Fibroblast of pulmonary artery (primary cell): ENCODE results near the gene FOXL3.

Source experiments
- DNase-seq: peaks from one replicate; pipeline ENCODE4 v3.0.0-alpha.2; 2010; ENCODE audit warnings: low read depth
- H3K4me3 ChIP-seq: replicated peaks from 2 replicates; pipeline ENCODE4 v1.5.1; 2011; ENCODE audit warnings: low read depth, mild to moderate bottlenecking, control low read depth, low read length, moderate library complexity
- CTCF ChIP-seq: IDR thresholded peaks from 2 replicates; pipeline ENCODE4 v1.5.1; 2011; ENCODE audit warnings: mild to moderate bottlenecking, control low read depth, low read length, inconsistent platforms; ENCODE audit errors: missing control alignments

FOXL3 gene

DNA sequence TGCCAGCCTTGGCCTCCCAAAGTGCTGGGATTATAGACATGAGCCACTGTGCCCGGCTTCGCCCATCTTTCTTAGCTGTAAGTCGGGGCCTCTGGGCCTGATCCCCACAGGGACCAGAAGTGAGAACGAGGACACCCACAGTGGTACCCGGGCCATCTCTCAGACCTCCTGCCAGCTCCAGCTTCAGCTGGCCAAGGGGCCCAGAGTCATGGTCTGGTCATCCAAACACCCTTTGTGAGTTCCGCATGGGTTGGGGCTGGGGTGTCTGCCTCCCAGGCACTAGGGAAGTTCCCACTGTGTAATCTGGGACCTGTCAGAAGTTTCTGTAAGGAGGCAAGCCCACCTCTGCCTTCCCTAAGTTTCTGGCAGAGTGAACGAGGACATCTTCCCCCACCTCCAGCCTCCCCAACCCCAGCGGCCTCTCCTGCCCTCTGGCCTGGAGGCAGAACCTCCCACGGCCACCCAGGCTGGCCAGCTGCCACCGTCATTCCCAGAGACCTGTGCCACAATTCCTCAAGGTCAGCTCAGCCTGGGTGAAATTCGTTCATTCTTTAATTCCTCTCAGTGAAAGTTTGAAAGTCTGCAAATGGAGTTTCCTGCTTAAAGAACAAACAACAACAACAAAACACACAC is 19.5 kb upstream of the FOXL3 start:
- no peak for DNase-seq
- no peak for TF ChIP-seq CTCF

GRCh38 chr7:271266-272107 is 18.5 kb upstream of the FOXL3 start:
- DNase-seq: no peak
- no peak for TF ChIP-seq CTCF

More for the DNA sequence above, 19.5 kb upstream of the FOXL3 start:
- no peak overlapping the region for H3K4me3 ChIP-seq

DNA sequence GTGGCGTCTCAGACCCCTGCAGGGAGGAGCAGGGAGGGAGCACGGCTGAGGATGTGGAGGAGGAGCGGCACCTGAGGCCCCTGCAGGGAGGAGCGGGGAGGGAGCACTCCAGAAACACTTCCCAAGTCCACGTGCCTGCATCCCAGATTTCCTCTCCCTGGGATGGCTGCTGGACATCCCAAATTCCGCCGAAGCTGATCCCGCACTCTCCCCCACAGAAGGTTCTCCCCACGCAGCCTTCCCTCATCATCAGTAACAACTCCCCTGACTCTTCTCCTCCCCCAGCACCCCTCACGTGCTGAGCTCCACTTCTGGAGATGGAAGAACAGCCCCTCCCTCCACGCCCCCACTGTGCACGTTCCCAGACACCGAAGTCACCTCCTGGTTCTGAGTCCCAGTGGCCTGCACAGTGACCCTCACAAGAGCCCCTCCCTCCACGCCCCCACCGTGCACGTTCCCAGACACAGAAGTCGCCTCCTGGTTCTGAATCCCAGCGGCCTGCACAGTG is 17.8 kb upstream of the FOXL3 start:
- no peak overlapping the region for H3K4me3 ChIP-seq
- no peak for TF ChIP-seq CTCF
- no peak for DNase-seq

More at GRCh38 chr7:271266-272107, 18.5 kb upstream of the FOXL3 start:
- H3K4me3 ChIP-seq: no peak overlapping the region

DNA sequence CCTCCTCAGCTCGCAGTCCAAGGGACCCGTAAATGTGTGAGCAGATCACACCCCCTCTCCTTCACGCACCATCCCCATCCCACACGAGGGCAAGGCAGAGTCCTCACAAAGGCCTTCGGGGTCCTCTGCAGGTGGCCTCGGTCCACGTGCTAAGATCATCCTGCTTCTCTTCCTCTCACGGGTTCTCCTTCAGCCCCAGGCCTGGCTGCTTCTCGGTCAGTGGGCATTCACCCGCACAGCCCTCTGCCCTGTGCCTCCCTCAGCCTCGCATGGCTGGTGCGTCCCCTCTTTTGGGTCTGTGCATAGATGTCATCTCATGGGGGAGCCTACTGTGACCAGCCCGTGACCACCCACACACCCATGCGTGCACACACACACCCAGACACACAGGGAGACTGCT is 17.3 kb upstream of the FOXL3 start:
- no peak for DNase-seq
- TF ChIP-seq CTCF: no peak
- H3K4me3 ChIP-seq: no peak overlapping the region

DNA sequence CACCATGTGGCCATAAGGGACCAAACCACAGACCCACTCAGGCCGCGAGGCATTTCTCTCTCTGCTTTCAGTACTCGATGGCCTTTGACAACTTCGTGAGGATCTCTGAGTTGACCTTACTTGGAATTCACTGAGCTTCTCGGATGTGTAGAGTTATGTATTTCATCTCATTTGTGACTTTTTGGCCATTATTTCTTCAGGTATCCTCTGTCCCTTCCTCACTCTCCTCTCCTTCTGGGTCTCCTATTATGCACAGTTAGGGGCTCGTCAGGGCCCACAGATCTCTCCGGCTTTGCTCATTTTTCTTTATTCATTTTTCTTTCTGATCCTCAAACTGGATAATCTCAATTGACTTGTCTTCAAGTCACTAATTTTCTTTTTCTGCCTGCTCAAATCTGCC is 16.6 kb upstream of the FOXL3 start:
- H3K4me3 ChIP-seq: no peak overlapping the region
- TF ChIP-seq CTCF: no peak
- no peak for DNase-seq

DNA sequence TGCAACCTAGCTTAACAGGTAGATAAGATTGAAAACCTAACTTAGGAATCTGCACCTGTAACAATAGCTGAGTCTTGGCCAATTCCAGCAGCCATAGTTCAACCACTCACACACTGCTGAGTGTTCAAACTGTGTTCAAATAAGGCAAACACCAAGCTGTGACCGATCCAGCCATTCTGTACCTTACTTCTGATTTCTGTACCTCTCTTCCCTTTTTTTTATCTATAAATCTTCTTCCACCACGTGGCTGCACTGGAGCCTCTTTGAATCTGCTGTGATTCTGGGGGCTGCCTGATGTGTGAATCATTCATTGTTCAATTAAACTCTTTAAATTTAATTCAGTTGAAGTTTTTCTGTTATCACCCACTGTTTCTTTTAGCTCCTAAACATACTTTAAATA is 15.7 kb upstream of the FOXL3 start:
- TF ChIP-seq CTCF: no peak
- no peak for DNase-seq
- H3K4me3 ChIP-seq: no peak overlapping the region
